ENCODE data around the gene PABPC3. TPM values are rescaled to one million over a fixed set of nuclear protein-coding genes. Genes with fewer than 3 reads are reported as not detected.

The PABPC3 gene
- total and polyA plus RNA-seq, 2 donors (not counting 3 experiments of a cell fraction or from before 2014, with no cell fraction given), result 0.07 to 0.31 TPM

DNA sequence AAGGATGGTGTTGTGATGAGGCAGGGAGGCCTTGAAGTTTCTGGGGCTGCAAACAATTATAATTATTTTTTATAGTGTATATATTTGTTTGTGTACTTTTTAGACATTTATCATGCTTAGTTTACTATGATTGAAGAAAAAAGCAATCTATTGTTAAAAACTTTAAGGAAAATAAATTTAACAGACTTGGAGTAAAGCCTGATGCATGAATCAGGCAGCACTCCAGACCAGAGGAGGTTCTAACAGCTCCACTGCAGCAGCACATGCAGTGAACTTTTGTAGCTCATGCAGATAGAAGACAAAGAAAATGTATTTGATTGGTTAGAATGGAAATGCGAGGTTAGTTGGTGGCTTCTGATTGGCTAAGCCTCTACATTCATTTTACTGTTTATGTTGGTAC lies 36.8 kb upstream of the PABPC3 start:
- TF ChIP-seq, protein P1, sequence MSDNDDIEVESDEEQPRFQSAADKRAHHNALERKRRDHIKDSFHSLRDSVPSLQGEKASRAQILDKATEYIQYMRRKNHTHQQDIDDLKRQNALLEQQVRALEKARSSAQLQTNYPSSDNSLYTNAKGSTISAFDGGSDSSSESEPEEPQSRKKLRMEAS (IDR thresholded peaks at IDR 0.05; ENCODE audit: insufficient read depth, insufficient read length), result no peak
- H3K4me1 ChIP-seq (ENCODE audit: control insufficient read depth, extremely low read depth, insufficient read depth, low read length), result no peaks in the 10 kb centered on the region
- H3K9me1 ChIP-seq (replicated peaks; ENCODE audit: control insufficient read depth, extremely low read depth, insufficient read depth, low read length), result no peaks in the 10 kb centered on the region
- H3K27me3 ChIP-seq (ENCODE audit: control insufficient read depth in 2 of 2, insufficient read depth in 2 of 2, low read length in 2 of 2), result no peaks in the 10 kb centered on the region
- no peak for FAIRE-seq
- CTCF ChIA-PET, result no interaction called here
- BruUV-seq (replicated peaks), result no TSS peak
- no peaks in the 10 kb centered on the region for H4K20me1 ChIP-seq (replicated peaks; ENCODE audit: control insufficient read depth, extremely low read depth, insufficient read depth, low read length)
- POLR2A ChIA-PET, result no interaction called here
- H3K79me2 ChIP-seq (ENCODE audit: control insufficient read depth, insufficient read depth, low read length), result no peaks in the 10 kb centered on the region
- no peaks in the 10 kb centered on the region for H3K36me3 ChIP-seq (ENCODE audit: control insufficient read depth in 2 of 2, extremely low read depth in 1 of 2, insufficient read depth in 2 of 2, low read length in 2 of 2)
- no peak overlapping the region for H3K4me2 ChIP-seq (ENCODE audit: insufficient read depth, low read length)
- no peak overlapping the region for H3K27ac ChIP-seq (ENCODE audit: insufficient read depth, low read depth, low read length)
- intact Hi-C loops (cut with micrococcal nuclease), result no loop called here
- no peak overlapping the region for H3K4me3 ChIP-seq (replicated peaks in 1 of 3; ENCODE audit: insufficient read depth in 1 of 3, low read depth in 1 of 3, low read length in 3 of 3)
- no peak for DNase-seq (ENCODE audit: low read depth, low spot score)
- no peak overlapping the region for H3K9ac ChIP-seq (replicated peaks; ENCODE audit: extremely low read depth, insufficient read depth, low read length)
- H2AFZ ChIP-seq (ENCODE audit: low read depth, low read length), result no peak overlapping the region
- dilution Hi-C loops (cut with MboI; ENCODE audit: extremely low pct_ligation_motif_present, low sequenced_read_pairs), result no loop called here
- no peaks in the 10 kb centered on the region for H3K9me3 ChIP-seq (replicated peaks; ENCODE audit: control insufficient read depth, insufficient read depth, low read length)

- TF ChIP-seq MYC (IDR thresholded peaks at IDR 0.05; ENCODE audit: low read depth, low read length) (no peak), CTCF (IDR thresholded peaks at IDR 0.05; ENCODE audit: extremely low read depth in 1 of 2, insufficient read depth in 1 of 2, low read depth in 1 of 2, low read length in 2 of 2) (no peak), GATA2 (IDR thresholded peaks at IDR 0.05; ENCODE audit: insufficient read depth, insufficient read length, low read depth, low read length) (no peak), EZH2 (IDR thresholded peaks at IDR 0.05; ENCODE audit: borderline replicate concordance, low read depth, low read length, severe bottlenecking) (no peak), JUN (IDR thresholded peaks at IDR 0.05; ENCODE audit: borderline replicate concordance, insufficient read depth, insufficient read length, low read depth) (no peak), FOS (IDR thresholded peaks at IDR 0.05; ENCODE audit: borderline replicate concordance, insufficient read depth, low read length) (no peak), POLR2AphosphoS5 (IDR thresholded peaks at IDR 0.05; ENCODE audit: insufficient read depth, low read depth, low read length) (no peak), POLR2A (IDR thresholded peaks at IDR 0.05; ENCODE audit: low read depth, low read length) (no peak)
- TF ChIP-seq, protein P1 (IDR thresholded peaks at IDR 0.05; ENCODE audit: insufficient read depth, insufficient read length), result no peak
- Histone ChIP-seq H3K27ac (ENCODE audit: insufficient read depth, low read depth, low read length) (no peak overlapping the region), H3K4me3 (replicated peaks in 1 of 3; ENCODE audit: insufficient read depth in 1 of 3, low read depth in 1 of 3, low read length in 3 of 3) (no peak overlapping the region), H3K9me1 (replicated peaks; ENCODE audit: control insufficient read depth, extremely low read depth, insufficient read depth, low read length) (no peaks in the 10 kb centered on the region), H3K9me3 (replicated peaks; ENCODE audit: control insufficient read depth, insufficient read depth, low read length) (no peaks in the 10 kb centered on the region), H3K36me3 (ENCODE audit: control insufficient read depth in 2 of 2, extremely low read depth in 1 of 2, insufficient read depth in 2 of 2, low read length in 2 of 2) (no peaks in the 10 kb centered on the region), H4K20me1 (replicated peaks; ENCODE audit: control insufficient read depth, extremely low read depth, insufficient read depth, low read length) (no peaks in the 10 kb centered on the region), H3K4me1 (ENCODE audit: control insufficient read depth, extremely low read depth, insufficient read depth, low read length) (no peaks in the 10 kb centered on the region), H3K27me3 (ENCODE audit: control insufficient read depth in 2 of 2, insufficient read depth in 2 of 2, low read length in 2 of 2) (no peaks in the 10 kb centered on the region), H3K79me2 (ENCODE audit: control insufficient read depth, insufficient read depth, low read length) (no peaks in the 10 kb centered on the region), H3K9ac (replicated peaks; ENCODE audit: extremely low read depth, insufficient read depth, low read length) (no peak overlapping the region), H3K4me2 (ENCODE audit: insufficient read depth, low read length) (no peak overlapping the region), H2AFZ (ENCODE audit: low read depth, low read length) (no peak overlapping the region)
- CTCF ChIA-PET, result no interaction called here
- intact Hi-C loops (cut with micrococcal nuclease) (no loop called here), dilution Hi-C loops (cut with MboI; ENCODE audit: extremely low pct_ligation_motif_present, low sequenced_read_pairs) (no loop called here)
- DNase-seq (ENCODE audit: low read depth, low spot score) (no peak), FAIRE-seq (no peak)
- BruUV-seq (replicated peaks), result no TSS peak
- POLR2A ChIA-PET, result no interaction called here
Measured at GRCh38 chr13:25059958-25060357, 36.0 kb upstream of the PABPC3 start.

All from endothelial cell of umbilical vein (primary cell).